Measurements from ENCODE around the gene ZC3H18. TPM values are rescaled to one million over a fixed set of nuclear protein-coding genes. Genes with fewer than 3 reads are reported as not detected.

Gene ZC3H18
- total and polyA plus RNA-seq, 2 experiments from 2014 or later = 30.0 to 40.7 TPM

GRCh38 chr16:88593489-88593888 is 23.3 kb downstream of the ZC3H18 start:
- peaks cover 5% of the 10 kb centered on the region; the same call in 1 of the 2 replicates for H3K36me3 ChIP-seq (ENCODE audit: insufficient read depth)
- Mint-ChIP-seq H3K27ac (no peak overlapping the region), H3K36me3 (ENCODE audit: low read depth) (peaks cover 37% of the 10 kb centered on the region), H3K27me3 (ENCODE audit: insufficient read depth, low read depth, poor library complexity) (peaks cover 1% of the 10 kb centered on the region), H3K4me3 (no peak overlapping the region), H3K4me1 (no peaks in the 10 kb centered on the region), H3K9me3 (no peaks in the 10 kb centered on the region)
- H3K4me3 ChIP-seq = no peak overlapping the region
- H3K27ac ChIP-seq (ENCODE audit: low read depth) = no peak overlapping the region
- H3F3A ChIP-seq (replicated peaks; ENCODE audit: low read depth) = peaks cover 4% of the 10 kb centered on the region; the same call in 1 of the 2 replicates
- ATAC-seq (peak; percentile 54; the same call in 2 of the 3 replicates), DNase-seq (ENCODE audit: low spot score) (peak; percentile 35)
- H4K20me1 ChIP-seq (replicated peaks; ENCODE audit: insufficient read depth) = peaks cover 23% of the 10 kb centered on the region; the same call in 1 of the 2 replicates
- TF ChIP-seq POLR2AphosphoS5 (IDR thresholded peaks at IDR 0.05; ENCODE audit: low read depth) (no peak), EZH2 (IDR thresholded peaks at IDR 0.05; ENCODE audit: low read depth, unreplicated experiment) (no peak), ZNF114 (CRISPR knock-in tag; IDR thresholded peaks at IDR 0.05) (no peak), ZNF331 (CRISPR knock-in tag; IDR thresholded peaks at IDR 0.05; ENCODE audit: low read depth) (no peak), ZNF462 (CRISPR knock-in tag; IDR thresholded peaks at IDR 0.05) (no peak), REST (IDR thresholded peaks at IDR 0.05; ENCODE audit: unreplicated experiment) (no peak), CREB1 (CRISPR knock-in tag; IDR thresholded peaks at IDR 0.05; ENCODE audit: low read depth) (no peak), JUNB (IDR thresholded peaks at IDR 0.05; ENCODE audit: unreplicated experiment) (no peak), NANOG (IDR thresholded peaks at IDR 0.05; ENCODE audit: borderline replicate concordance) (no peak), CTCF (conservative IDR thresholded peaks at IDR 0.05; ENCODE audit: low read depth in 2 of 2) (no peak), EZH2phosphoT487 (IDR thresholded peaks at IDR 0.05; ENCODE audit: unreplicated experiment) (no peak), STAT1 (IDR thresholded peaks at IDR 0.05; ENCODE audit: unreplicated experiment) (no peak)
- TF ChIP-seq, protein P1, sequence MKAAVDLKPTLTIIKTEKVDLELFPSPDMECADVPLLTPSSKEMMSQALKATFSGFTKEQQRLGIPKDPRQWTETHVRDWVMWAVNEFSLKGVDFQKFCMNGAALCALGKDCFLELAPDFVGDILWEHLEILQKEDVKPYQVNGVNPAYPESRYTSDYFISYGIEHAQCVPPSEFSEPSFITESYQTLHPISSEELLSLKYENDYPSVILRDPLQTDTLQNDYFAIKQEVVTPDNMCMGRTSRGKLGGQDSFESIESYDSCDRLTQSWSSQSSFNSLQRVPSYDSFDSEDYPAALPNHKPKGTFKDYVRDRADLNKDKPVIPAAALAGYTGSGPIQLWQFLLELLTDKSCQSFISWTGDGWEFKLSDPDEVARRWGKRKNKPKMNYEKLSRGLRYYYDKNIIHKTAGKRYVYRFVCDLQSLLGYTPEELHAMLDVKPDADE (IDR thresholded peaks at IDR 0.05) = no peak
- no peaks in the 10 kb centered on the region for H3K9me2 ChIP-seq (ENCODE audit: insufficient read depth)
- H3K4me2 ChIP-seq = no peak overlapping the region
- peaks cover 45% of the 10 kb centered on the region for H3K79me2 ChIP-seq (replicated peaks; ENCODE audit: insufficient read depth)
- H2AFZ ChIP-seq = no peak overlapping the region
- no peaks in the 10 kb centered on the region for H3K4me1 ChIP-seq (ENCODE audit: insufficient read depth)
- H3K27me3 ChIP-seq (ENCODE audit: insufficient read depth) = no peaks in the 10 kb centered on the region
